ENCODE measurements around the gene SNUPN. TPM values are rescaled to one million over a fixed set of nuclear protein-coding genes. Genes with fewer than 3 reads are reported as not detected.

The SNUPN gene
- total and polyA plus RNA-seq, 10 of the 15 experiments (the other 5 are each of a cell fraction or from before 2014, with no cell fraction given), result 19.0 to 50.3 (median 32.5) TPM

DNA sequence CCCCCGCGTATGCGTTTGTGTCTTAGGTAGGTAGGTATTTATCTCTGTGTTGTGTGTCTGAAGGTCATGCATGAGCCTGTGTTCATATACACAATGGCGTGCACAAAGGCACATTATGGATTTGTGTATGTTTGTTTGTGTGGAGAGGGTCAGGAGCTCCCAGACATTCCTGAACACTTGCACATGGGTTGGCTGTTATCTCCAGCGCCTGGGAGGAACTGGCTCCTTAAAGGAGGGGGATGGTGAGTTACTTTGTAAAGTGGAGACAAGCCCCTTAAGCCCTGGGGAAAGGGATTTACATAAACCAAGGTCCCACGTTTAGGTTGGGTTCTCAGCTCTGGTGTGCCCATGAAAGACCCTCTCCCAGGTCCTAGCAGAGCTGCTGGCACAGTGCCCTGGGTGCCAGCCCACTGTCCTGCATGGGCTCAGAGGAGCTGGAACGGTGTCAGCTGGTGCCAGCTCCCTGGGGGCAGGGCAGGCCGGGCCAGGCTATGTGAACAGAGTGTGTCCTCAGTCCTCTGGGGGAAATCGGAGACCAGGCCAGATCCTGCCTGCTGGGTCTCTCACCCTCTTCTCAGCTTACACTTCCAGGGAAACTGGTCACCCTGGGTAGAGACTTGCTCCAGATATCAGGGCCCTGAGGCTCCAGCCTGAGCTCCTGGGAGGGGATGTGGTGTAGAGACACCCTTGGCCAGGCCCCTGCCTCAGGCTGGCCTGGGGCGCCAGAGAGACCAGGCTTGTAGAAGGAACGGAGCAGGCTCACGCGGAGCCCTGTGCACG, 47.3 kb upstream of the SNUPN start:
- Histone ChIP-seq H3K4me3 (no peak overlapping the region), H2AFZ (ENCODE audit: control insufficient read depth, low read depth, low read length) (no peak overlapping the region)
- FAIRE-seq, result no peak

More for the DNA sequence above, 47.3 kb upstream of the SNUPN start:
- POLR2A ChIA-PET, result no interaction called here
- SMC1A ChIA-PET (ENCODE audit: uncharacterized antibody, unreplicated experiment), result interaction anchor here (0.6 to 1.1 kb wide), 2 partner anchors 14 to 32 kb away, joined by 3 read pairs; no protein-coding TSS in a partner anchor
- no TSS peak for BruUV-seq (replicated peaks)
- H3K9me3 ChIP-seq (replicated peaks; ENCODE audit: control insufficient read depth, insufficient read depth, low read length), result no peaks in the 10 kb centered on the region
- no peak overlapping the region for H3K4me2 ChIP-seq (ENCODE audit: control insufficient read depth, insufficient read depth)
- CTCF ChIA-PET, result interaction anchor here (0.6 to 1.2 kb wide), 2 partner anchors 12 to 13 kb away, joined by 3 read pairs; no protein-coding TSS in a partner anchor
- ATAC-seq (no peak), DNase-seq (ENCODE audit: low read depth, low spot score) (no peak)
- TF ChIP-seq CHD1 (IDR thresholded peaks at IDR 0.05; ENCODE audit: low read depth, low read length) (no peak), NR2C1 (IDR thresholded peaks at IDR 0.05) (no peak), EGR1 (IDR thresholded peaks at IDR 0.05; ENCODE audit: borderline replicate concordance in 1 of 2, low read depth in 2 of 2, low read length in 2 of 2) (no peak), EP300 (IDR thresholded peaks at IDR 0.05; ENCODE audit: borderline replicate concordance in 1 of 2, control insufficient read depth in 1 of 2, low read depth in 2 of 2, low read length in 2 of 2) (no peak), CBX3 (IDR thresholded peaks at IDR 0.05; ENCODE audit: borderline replicate concordance, low read depth) (no peak), SP1 (IDR thresholded peaks at IDR 0.05; ENCODE audit: low read depth, low read length) (no peak), CBFB (IDR thresholded peaks at IDR 0.05; ENCODE audit: low read depth) (no peak), NFIC (IDR thresholded peaks at IDR 0.05; ENCODE audit: low read depth, low read length) (no peak), ZNF274 (IDR thresholded peaks at IDR 0.05; ENCODE audit: insufficient read depth, insufficient read length) (no peak)
- TF ChIP-seq, protein P1, sequence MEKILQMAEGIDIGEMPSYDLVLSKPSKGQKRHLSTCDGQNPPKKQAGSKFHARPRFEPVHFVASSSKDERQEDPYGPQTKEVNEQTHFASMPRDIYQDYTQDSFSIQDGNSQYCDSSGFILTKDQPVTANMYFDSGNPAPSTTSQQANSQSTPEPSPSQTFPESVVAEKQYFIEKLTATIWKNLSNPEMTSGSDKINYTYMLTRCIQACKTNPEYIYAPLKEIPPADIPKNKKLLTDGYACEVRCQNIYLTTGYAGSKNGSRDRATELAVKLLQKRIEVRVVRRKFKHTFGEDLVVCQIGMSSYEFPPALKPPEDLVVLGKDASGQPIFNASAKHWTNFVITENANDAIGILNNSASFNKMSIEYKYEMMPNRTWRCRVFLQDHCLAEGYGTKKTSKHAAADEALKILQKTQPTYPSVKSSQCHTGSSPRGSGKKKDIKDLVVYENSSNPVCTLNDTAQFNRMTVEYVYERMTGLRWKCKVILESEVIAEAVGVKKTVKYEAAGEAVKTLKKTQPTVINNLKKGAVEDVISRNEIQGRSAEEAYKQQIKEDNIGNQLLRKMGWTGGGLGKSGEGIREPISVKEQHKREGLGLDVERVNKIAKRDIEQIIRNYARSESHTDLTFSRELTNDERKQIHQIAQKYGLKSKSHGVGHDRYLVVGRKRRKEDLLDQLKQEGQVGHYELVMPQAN (conservative IDR thresholded peaks at IDR 0.05), result no peak
- TF ChIP-seq, protein P2, sequence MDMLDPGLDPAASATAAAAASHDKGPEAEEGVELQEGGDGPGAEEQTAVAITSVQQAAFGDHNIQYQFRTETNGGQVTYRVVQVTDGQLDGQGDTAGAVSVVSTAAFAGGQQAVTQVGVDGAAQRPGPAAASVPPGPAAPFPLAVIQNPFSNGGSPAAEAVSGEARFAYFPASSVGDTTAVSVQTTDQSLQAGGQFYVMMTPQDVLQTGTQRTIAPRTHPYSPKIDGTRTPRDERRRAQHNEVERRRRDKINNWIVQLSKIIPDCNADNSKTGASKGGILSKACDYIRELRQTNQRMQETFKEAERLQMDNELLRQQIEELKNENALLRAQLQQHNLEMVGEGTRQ (IDR thresholded peaks at IDR 0.05; ENCODE audit: borderline replicate concordance, low read depth, low read length), result no peak
- H4K20me1 ChIP-seq (ENCODE audit: control insufficient read depth, insufficient read depth), result no peaks in the 10 kb centered on the region
- H3K27me3 ChIP-seq (replicated peaks in 1 of 2; ENCODE audit: control insufficient read depth in 2 of 2, insufficient read depth in 2 of 2, low read length in 1 of 2), result peaks cover 0 to 2% of the 10 kb centered on the region in 2 experiments; a peak in 3 of 4 replicates
- no peak overlapping the region for H3K27ac ChIP-seq (ENCODE audit: control insufficient read depth, insufficient read depth)
- RAD21 ChIA-PET (ENCODE audit: unreplicated experiment), result interaction anchor here (1.5 to 1.8 kb wide), 2 partner anchors 51 to 305 kb away, joined by 3 to 4 read pairs; a partner anchor contains a TSS
- H3K4me1 ChIP-seq (ENCODE audit: control insufficient read depth, insufficient read depth, low read length), result no peaks in the 10 kb centered on the region
- H3K9ac ChIP-seq (ENCODE audit: control insufficient read depth, insufficient read depth, low read length), result no peak overlapping the region
- H3K36me3 ChIP-seq (ENCODE audit: control insufficient read depth in 2 of 2, insufficient read depth in 2 of 2, low read length in 1 of 2), result no peaks in the 10 kb centered on the region
- no peaks in the 10 kb centered on the region for H3K79me2 ChIP-seq (ENCODE audit: control insufficient read depth, insufficient read depth, low read length)
- WGBS (ENCODE audit: insufficient coverage, insufficient replicate concordance, low lambda C conversion rate, missing lambda C conversion rate), result 21% methylated on average over 14 of the region's 14 CpGs
- in situ Hi-C loops (cut with MboI) (loop anchor here (25.0 kb wide), 1 partner anchor 661 kb away; the partner anchor contains the start of gene PPCDC), intact Hi-C loops (cut with micrococcal nuclease; ENCODE audit: unreplicated experiment) (no loop called here)
